HG02571 (cell line): ENCODE measurements around the gene LYRM4.

Experiments used
- ATAC-seq: cut with Tn5 transposase; IDR thresholded peaks from one replicate; pipeline ENCODE4 v1.9.1; 2021; ENCODE audit warnings: mild to moderate bottlenecking, moderate library complexity; ENCODE audit not compliant: unreplicated experiment

LYRM4 gene

DNA sequence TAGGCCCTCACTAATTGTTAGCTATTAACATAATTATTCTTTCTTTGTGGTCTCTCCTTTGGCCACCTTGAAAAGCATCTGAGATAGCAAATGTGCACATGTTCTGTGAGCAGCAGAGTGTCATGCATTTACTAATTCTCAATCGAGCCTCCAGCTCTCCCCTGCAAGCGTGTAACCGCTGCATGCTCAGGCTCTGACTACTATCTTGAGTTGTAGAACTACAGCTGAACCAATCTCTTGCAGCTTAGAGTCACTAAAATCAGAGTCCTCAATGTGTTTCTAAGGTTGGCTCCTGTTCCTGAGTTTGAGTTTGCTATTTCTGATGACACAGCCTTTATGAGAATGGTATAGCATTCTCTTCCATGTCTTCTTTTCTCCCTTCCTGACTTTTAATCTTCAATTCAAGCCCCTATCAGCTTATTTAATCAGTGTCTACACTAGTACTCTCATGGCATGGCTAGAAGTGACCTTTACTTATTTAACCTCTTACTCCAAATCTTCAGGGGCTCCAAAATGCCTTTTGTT lies 110.1 kb downstream of the LYRM4 start:
- ATAC-seq: no peak

DNA sequence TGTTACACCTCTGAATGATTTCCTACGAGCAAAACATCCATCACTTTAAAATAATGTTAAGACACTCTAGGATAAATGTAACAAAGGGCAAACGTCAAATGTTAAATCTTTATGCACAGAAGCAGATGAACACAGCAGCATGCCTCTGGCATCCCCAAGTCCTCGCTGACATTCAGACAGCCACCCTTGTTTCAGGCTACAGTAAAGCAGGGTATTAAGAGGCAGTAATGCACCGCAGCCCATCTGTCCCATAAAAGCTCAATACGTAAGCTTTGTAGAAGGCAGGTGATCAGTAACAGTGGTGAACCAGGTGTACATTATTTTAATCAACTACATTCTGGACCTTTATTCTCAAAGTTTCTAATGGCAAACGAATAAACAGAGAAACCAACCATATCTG lies 110.9 kb downstream of the LYRM4 start:
- ATAC-seq: no peak

DNA sequence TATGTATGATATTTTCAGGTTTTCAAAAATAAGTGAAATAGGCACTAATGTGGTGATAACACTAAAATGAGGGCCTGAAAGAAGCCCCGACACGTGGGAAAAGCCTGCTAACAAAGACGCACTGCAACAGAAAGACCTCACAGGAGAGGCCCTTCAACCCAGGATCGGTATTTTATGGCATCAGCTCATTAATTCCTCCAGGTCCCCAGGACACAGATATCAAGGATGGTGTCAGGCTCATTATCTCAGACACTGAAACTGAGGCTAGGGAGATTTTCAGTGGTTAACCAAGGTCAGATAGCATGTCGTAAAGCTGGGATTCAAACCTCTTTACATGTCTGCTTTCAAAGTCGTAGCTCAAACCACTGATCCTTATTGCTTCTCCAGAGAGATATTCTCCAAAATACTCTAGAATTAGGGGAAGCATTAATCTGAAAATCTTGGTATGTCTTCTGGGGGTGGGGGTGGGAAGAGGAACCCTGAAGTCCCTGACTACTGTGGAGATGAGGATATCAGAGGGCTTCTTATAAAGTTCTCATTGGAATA lies 111.5 kb downstream of the LYRM4 start:
- ATAC-seq: no peak

DNA sequence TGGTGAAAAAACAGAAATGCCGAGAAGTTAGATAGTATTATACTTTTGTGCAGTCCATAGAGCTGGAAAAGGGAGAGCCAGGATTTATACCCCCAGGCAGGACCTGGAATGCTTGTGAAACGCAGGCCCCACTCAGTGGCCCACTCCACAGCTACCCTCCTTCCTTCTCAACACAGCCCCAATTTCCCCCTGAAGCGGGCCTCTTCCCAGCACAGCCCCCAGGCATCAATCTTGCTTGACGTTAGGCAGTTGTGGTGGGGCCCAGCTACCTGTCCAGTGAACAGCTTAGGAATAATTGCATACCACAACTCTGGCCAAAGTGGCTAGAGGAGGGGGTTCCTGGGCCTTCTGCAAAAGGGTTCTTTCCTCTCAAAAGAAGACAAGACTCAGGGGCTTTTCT lies 114.4 kb downstream of the LYRM4 start:
- no peak for ATAC-seq

DNA sequence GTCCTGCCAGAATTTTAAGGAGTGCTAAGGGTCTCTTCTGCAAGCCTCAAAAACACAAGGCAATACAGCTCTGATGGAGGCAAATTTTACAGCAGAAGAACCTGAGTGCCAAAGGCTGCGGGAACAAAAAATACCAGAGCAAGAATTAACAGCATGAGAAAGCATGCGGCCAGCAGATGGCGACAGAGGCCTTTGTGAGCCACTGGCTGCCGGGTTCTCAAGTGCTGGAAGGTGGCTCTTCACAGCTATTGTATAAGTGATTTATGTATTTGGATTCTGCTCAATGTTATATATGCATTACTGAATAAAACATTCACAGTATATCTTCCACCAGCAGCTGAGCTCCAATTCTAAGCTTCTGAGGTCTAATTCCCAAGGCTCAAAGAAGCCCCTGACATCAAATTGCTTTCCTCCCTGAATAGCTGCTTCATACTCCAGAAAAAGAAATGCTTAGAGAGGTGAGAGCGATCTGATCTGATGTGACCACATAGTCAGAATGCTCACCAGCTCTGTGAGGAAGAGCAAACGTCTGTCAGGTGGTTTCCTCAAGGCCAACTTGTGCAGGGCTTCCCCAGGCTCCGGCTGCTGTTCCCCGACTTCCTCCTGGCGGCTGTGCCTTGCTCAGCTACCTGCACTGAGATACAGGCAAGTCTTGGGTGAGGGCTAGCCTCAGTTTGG lies 117.0 kb downstream of the LYRM4 start:
- peak; percentile 50 for ATAC-seq

DNA sequence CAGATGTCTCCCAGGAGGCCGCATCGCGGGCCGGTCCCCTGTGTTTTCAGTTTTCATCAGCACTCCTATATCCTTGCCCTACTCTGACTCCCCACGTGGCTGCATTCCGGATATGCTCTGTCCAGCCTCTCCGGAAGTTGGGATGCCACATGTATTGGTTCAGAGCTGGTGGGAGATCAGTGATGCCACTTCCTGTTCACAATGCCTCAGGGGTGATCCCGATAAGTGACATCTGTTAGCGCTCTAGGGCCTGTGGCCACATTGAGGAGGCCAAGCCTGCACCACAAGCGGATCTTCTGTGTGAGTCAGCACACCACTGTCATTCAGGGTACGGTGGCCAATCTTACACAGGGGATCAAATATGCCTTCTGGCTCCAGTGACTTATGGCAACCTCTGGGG lies 117.8 kb downstream of the LYRM4 start:
- no peak for ATAC-seq

DNA sequence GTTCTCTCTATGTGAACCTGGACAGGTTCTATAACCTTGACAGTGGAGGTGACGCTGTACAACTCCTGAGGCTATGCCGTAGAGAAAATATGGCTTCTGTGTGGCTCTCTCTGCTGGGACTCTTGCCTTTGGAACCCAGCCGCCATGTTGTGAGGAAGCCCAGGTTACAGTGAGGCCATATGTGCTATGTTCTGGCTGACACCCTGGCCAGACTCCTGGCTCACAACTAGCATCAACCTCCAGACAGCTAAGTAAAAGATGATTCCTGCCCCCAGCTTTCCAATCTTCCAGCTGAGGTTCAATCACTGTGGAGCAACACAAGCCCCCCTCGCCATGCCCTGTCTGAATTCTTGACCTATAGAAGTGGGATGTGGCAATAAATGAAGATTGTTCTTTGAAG lies 118.6 kb downstream of the LYRM4 start:
- ATAC-seq: no peak

DNA sequence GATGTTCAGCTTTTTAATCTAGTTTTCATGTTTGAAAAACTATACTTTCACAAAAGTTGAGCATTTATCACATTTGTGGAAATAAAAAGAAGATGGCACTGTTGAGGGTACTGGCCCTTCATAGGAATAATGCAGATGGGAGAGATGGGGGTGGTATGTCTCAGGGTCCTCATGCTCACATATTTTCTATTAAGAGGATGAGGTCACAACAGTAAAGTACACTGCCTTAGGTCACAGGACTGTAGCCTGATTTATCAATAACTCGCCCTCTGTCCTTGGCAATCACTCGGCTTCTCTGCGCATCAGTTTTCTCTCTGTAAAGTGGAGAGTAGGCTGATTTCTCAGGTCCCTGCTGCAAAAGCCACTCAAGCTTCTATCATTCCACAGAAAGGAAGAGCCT lies 119.7 kb downstream of the LYRM4 start:
- ATAC-seq: no peak

DNA sequence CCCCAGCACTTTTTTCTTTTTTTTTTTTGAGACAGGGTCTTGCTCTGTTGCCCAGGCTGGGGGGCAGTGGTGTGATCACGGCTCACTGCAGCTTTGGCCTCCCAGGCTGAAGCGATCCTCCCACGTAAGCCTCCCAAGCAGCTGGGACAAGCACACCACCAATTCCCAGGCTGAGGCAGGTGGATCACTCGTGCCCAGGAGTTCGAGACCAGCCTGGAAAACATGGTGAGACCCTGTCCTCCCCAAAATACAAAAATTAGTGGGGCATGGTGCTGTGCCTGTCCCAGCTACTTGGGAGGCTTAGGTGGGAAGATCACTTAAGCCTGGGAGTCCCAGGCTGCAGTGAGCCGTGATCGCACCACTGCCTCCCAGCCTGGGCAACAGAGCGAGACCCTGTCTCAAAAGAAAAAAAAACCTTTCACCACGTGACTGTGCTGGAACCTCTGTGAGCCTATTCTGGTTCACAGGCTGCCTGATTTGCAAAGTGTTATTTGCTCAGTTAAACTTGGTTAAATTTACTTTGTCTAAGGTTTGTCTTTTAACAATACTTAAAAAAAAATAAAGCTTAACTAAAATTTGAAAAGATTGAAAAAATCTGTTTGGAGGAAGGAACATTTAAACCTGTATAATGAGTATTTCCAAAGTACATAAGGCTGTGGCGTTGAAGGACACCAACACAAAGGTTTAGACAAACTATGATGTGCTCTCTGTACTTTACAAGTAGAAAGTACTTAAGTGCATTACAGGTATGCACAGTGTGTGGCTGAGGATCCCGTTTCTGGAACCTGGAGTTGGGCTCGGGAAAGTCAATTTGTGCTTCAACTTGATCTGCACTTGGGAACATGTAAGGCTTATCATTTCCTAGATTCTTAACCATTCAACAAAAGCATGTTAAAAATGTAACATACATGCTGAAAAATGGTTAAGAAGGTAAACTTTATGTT lies 120.7 kb downstream of the LYRM4 start:
- no peak for ATAC-seq

DNA sequence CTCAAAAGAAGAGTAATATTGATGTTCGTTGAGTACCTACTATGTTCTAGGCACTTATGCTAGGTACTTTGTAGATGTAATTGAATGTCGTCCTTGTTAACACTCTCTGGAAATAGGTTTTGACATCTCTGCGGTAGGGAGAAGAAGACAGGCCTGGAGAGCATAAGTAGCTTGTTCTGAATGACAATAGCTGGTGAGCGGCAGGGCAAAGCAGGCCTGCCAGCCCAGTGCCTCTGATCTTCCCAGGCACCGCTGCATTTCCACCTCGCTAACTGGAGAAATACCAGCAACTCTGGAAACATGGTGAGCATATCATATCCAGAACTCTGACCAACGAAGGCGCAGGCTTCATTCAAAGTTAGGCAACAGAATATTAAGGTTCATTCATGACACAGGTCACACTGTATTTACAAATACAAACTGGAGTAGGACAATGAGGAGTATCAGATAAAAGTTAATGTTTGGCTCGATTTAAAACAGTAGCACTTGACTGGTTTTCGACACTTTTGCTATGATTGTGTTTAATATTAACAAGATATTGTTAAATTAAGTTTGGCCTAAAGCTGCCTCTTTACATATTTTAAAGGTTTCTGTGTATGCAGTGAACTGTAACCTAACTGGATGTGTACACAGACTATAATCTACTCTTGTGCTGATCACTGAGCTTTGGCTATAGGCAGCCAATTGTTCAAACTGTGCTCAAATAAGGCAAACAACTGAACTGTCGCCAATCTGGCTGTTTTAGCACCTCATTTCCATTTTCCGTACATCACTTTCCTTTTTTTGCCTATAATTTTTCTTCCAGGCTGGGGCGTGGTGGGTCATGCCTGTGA lies 121.5 kb downstream of the LYRM4 start:
- no peak for ATAC-seq

DNA sequence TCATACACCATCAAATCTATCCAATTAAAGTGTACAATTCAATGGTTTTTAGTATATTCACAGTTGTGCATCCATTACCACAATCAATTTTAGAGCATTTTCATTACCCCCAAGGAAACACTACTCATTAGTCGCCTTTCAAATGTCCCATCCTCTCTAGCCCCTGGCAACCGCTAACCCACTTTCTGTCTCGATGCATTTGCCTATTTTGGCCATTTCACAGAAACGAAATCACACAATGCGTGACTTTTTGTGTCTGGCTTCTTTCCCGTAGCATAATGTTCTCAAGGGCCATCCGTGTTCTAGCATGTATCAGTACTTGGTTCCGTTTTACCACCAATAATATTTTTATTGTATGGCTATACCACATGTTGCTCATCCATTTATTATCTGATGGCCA lies 123.9 kb downstream of the LYRM4 start:
- no peak for ATAC-seq

DNA sequence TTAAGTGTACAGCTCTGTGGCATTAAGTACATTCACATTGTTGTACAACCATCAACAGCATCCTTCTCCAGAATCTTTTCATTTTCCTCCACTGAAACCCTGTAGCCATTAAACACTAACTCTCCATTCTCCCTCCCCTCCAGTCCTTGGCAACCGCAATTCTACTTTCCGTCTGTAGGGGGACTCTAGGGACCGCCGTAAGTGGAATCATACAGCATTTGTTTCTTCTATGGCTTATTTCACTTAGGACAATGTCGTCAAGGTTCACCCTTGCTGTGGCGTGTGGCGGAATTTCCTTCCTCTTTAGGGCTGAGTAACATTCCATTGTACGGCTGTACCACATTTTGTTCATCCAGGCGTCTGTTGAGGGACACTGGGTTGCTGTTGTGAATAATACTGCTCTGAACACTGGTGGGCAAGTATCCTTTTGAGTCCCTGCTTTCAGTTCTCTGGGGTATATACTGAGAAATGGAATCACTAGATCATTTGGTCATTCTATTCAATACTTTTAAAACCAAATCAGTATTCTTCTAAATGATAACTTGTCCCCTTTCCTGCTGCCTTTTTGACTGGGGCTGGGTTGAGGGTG lies 124.9 kb downstream of the LYRM4 start:
- no peak for ATAC-seq

DNA sequence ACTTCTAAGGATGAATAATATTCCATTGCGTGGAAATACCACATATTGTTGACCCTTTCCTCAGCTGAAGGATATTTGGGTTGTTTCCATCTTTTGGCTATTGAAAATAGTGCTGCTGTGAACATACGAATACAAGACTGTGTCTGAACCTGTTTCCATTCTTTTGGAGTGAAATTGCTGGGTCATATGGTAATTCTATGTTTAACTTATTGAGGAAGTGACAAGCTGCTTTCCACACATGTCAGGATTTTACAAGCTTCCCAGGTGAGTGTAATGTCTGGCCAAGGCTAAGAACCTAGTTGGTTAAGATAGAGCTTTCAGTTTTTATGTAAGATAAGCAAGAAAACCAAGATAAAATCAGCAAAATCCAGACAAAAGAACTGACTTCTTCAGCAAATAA lies 126.8 kb downstream of the LYRM4 start:
- ATAC-seq: no peak

DNA sequence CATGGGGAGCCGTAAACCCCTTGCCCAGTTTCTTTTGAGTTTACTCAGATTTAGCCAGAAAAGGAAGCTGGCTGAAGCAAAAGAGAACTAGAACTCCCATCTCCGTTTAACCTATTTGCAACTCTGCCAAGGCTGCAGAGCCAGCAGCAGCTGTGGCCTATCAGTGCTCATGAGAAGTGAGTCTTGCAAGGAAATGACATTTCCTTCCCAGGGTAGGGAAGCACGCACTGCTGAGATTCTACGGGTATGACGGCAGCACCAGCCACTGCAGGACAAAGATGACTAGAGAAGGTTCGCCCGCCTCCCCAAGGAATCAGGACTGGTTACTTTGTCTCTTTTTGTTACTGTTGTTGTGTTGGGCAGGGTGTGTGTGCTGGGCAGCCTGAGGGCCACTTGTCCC lies 128.0 kb downstream of the LYRM4 start:
- ATAC-seq: no peak

DNA sequence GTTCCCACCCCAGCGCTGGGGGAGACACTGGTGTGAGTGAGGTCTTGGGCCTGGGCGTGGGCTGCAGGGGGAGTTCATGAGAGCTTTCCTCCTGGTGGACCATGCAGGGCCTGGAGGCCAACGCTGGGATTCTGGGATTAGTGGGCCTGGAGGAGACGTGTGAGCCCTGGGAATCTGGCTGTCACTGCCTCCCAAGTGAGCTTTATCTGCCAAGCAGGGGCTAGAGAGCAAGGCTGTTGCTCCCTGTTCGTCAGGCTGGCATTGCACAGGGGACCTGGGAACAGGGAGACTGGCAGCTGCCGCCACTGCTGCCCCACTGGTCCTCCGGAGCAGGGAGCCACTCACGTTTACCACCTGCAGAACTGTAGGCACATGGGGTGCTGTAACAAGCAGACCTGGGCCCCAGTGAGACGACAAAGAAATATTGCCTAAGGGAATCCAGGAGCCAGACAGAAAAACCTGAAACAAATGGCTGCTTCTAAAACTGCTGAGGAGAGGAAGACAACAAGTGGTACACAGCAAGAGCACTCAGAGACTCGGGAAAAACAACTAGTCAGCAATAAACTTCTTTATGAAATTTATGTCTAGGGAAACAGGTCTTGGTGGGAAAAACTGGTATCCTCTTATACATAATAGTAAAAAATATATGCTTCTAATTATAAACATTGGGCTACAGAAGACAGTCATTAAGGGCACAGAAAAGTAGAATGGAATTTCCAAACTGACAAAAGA lies 130.4 kb downstream of the LYRM4 start:
- ATAC-seq: no peak

DNA sequence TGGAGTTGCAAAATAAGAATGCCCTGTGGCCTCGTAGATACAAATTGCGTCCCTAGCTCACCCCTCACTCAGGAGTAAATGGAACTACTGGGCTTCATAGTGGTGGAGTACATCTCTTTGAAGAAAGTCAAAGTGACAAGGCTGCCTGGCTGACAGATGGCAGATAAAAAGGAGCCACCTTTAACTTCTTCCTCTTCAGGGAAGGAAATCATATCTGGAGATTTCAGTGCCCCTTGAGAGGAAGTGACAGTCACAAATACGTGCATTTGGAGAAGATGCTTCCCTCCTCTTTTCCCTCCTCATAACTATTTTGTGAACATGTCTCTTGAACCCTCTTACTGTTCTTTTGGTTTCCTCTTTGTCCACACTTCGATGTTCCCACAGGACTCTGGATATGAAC lies 132.4 kb downstream of the LYRM4 start:
- ATAC-seq: no peak

DNA sequence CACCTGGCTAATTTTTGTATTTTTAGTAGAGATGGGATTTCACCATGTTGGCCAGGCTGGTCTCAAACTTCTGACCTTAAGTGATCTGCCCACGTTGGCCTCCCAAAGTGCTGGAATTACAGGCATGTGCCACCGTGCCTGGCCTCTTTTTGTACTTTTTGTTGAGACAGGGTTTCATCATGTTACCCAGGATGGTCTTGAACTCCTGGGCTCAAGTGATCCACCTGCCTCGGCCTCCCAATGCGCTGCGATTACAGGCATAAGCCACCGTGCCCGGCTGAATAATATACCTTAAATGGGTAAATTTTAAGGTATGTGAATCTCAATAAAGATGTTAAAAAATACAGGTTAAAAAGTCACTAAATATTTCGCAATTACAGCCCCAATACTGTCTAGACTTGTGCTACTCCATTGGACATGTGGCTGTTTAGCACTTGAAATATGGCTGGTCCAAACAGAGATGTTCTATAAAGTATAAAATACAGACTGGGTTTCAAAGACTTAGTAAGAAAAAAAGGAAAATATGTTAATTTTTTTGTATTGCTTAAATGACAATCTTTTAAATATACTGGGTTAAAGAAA lies 133.6 kb downstream of the LYRM4 start:
- no peak for ATAC-seq

DNA sequence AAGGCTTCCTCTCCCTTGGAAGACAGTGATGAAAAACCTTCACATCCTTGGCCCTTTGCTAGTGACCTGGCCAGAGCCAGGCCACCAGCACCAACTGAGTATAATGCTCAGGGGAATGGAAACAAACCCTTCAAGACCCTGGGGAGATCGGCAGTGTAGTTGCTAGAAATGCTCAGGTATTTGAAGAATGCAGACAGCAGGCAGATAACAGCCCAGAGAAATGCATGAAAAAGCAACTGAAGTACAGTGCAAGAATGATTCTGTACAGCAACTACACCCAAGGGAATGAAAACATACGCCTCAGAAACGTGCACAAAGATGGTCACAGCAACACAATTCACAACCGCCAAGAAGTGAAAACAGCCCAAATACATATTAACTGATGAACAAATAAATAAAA lies 134.5 kb downstream of the LYRM4 start:
- no peak for ATAC-seq

DNA sequence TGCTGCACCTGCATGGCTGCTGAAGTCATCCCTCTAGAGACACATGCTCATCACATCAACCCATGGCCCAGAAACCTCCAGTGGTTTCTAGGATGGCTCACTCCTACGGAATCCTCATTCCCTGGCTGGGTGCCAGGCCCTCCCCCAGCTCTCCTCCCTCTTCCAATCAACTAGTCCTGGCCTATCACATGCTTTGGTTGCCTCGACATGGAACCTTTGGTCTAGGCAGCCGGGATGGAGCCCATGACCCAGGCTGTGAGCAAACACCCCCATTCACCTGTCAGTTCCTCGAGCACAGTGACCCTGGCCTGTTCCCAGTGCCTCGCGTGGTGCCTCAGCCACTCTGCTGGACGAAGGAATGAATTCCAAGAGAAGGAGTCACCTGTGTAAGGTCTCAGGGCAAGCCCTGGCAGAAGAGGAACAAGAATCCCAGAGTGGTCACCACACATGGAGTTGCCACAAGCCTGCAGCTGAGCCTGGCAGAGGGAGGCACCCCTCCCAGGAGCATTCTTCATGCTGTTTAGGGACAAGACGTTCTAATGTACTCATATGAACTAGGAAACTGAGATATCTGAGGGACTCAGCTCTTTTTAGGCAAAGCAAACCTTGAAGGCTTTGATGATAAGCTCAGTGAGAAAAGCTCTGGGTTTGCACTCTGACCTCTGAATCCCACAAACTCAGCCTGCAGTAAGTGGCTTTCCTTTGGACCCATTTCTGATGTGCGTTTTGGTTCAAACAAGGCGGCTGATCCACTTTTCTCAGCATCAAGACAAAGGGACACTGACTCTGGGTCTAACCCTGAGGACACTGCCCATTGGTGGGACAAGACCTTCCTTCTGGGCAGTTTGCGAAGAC lies 135.4 kb downstream of the LYRM4 start:
- no peak for ATAC-seq
